ENCODE measurements around the gene TUT7.

The TUT7 gene

DNA sequence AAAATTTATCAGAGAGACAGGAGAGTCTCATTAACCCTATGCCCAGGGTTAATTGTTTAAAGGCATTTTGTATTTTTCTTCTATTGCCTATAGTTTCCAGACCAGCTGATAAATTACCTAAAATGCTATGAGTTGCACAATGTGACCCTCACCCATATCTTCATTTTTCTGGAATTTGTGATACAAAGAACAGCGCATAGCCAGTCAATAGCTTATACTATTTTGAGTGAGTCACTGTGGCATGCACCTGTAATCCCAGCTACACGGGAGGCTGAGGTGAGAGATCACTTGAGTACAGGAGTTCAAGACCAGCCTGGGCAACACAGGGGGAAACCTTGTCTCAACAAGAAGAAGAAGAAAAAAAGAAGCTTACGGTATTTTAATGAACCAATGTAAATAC, 97.6 kb downstream of the TUT7 start:
- DNase-seq: no peak

DNA sequence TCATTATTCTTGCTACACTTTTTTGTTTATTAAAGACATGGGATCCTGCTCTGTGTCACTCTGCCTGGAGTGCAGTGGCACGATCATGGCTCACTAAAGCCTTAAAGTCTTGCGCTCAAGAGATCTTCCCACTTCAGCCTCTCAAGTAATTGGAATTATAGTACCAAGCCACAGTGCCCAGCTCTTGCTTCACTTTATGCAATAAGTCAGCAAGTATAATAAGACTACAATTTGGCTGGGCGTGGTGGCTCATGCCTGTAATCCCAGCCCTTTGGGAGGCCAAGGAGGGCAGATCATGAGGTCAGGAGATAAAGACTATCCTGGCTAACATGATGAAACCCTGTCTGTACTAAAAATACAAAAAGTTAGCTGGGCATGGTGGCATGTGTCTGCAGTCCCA, 100.6 kb downstream of the TUT7 start:
- no peak for DNase-seq

DNA sequence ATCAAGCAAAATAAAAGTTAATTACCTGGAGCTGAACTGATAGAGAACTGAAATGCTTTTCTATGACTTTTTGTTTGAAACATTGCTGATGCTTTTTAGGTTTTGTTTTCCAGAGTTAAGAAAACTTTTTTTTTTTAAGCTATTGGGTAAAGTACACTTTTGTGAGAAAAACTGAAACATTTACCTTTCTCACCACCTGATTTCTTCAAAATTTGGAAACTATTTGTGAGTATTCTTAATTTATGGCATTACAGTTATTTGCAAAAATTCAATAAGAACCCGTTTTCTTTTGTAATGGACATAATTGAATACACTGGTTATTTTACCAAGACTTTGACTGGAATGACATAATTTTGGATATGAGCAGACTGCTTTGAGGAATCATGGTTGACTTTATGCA, 101.3 kb downstream of the TUT7 start:
- DNase-seq: no peak

DNA sequence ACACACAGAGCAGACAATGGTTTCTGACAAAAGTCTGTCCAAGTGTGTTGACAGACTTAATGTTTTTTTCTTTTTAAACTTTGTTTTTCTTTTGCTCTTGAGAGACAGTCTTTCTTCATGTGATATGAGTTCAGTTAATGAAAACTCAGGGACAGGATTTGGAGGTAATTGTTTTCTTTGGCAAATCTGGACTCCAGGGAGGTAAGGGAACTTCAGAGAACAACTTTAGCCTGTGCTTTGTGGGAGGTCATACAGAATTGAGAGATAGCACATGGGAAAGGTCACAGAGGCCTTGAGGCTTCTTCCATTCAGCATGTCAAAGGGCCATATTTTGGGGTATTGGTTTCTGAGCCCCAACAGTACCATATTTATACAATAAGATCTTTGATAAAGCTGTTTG, 104.1 kb downstream of the TUT7 start:
- DNase-seq: no peak

DNA sequence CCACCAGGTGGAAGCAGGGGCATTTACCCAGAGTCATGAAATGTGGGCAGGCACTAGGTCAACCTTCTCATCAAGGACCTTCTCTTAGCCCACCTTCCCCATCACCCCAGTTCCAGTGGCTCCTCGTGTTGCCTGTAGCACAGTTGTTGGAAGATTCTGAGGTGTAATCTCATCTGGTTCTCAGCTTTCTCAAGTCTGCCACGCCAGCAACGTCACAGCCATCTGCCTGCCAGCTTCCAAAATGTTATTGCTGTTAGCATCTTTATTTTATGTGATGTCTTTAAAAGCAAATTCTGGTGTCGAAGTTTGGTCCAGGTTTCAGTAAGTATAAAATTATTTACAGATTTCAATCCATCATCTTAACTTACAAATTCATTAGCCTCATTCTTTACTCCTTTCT, 105.5 kb downstream of the TUT7 start:
- DNase-seq: no peak

DNA sequence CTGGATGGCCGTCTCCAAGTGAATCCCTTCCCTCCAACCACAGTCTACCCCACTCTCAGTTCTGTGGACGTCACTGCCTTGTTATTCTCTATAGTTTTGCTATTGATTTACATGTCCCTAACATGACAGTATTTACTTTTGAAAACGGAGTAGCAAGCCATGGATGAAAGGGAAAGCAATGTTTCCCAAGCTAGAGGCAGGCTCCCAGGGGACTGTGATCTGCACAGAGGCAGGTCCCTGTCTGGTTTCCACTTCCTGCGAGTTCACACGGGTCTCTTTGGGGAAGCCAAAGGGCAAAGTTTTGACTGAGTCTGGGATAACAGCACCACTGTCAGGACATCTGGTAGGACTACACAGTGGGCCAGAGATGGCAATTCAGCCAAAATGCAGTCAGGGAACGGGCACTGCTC, 107.5 kb downstream of the TUT7 start:
- no peak for DNase-seq

DNA sequence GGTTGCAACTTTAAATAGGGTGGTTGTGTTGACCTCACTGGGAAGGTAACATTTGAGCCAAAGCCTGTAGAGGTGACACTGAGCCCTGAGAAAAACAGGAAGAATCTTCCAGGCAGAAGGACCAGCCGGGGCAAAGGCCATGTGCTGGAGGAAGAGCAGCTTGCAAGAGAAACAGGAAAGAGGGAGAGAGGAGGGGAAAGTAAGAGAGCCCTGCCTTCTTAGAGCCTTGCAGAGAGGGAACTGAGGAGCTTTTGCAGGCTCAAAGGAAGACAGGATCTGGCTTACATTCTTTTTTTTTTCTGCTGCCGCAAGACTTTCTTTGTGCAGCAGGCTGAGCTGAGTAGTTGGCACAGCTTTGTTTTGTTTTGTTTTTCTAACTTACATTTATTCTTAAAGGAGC, 112.1 kb downstream of the TUT7 start:
- no peak for DNase-seq

DNA sequence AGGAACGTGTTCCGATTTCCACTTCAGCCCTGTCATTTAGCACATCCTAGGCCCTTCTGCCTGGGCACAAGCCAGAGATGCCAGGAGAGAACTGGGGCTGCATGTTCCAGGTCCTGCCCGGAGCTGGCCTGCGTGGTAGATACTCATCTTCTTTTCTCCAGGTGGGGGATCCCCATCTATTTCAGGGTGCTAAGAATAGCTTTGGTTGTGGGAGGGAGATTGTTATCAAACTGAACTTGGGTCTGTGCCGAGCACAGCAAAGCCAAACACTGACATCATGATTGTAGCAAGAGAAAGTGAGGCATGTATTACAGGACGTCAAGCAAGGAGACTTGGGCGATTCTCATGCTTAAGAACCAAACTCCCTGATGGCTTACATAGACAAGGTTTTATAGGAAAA, 113.0 kb downstream of the TUT7 start:
- DNase-seq: no peak

DNA sequence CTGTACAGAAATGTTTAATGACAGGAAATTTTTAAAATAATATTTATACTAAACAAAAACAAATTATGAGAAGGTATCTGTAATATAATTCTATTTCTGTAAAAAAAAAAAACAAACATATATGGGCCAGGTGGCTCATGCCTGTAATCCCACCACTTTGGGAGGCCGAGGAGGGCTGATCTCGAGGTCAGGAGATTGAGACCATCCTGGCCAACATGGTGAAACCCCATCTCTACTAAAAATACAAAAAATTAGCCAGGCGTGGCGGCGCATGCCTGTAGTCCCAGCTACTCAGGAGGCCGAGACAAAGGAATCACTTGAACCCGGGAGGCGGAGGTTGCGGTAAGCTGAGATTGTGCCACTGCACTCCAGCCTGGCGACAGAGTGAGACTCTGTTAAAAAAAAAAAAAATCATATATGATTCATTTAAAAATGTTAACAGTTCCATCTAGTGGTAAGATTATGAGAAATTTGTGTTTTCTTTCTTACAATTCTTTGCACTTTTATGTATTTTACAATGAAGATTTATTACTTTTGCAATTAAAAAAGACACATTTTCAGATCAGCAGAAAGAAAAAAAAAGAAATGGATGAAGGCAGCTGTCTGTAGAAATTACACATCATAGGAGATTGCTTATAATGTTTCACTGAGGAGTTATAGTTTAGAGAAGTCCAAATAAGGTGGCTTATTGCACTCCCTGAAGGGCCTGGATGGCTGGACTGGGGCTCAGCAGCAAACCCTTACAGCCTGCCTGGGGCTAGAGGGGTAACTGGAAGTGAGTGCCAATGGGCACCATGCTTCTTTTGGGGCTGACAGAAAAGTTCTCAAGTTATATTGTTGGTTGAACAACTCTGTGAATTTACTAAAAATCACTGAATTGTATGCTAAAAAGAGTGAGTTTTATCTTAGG, 115.1 kb downstream of the TUT7 start:
- DNase-seq: no peak
